Prostate gland (tissue), 2 donors: Measurements from ENCODE around the gene FCRLB. TPM values are rescaled to one million over a fixed set of nuclear protein-coding genes. Genes with fewer than 3 reads are reported as not detected.

Source experiments
- DNase-seq: peaks from one replicate; pipeline ENCODE4 v3.0.0-alpha.2; 2019; ENCODE audit warnings: low spot score
- H3K27ac ChIP-seq, 2 donors: fragments of 200-600 bp; sonication (generic); 2 replicates each; pipeline ENCODE4 v1.5.1; 2017 to 2019
- H3K27me3 ChIP-seq: fragments of 200-600 bp; sonication (generic); replicated peaks from 2 replicates; pipeline ENCODE4 v1.5.1; 2019; ENCODE audit not compliant: insufficient read depth
- H3K36me3 ChIP-seq, 2 donors: fragments of 200-600 bp; sonication (generic); 1 replicate in 1 of 2; 2 replicates in 1 of 2; pipeline versions ENCODE4 v1.5.1 to v1.8.1; 2017 to 2019
- H3K4me1 ChIP-seq: fragments of 200-600 bp; sonication (generic); replicated peaks from 2 replicates; pipeline ENCODE4 v1.5.1; 2019
- H3K4me3 ChIP-seq, 2 donors: fragments of 200-600 bp; sonication (generic); 2 replicates each; pipeline ENCODE4 v1.5.1; 2017 to 2019
- H3K9me3 ChIP-seq: fragments of 200-600 bp; sonication (generic); 2 replicates; pipeline ENCODE4 v1.5.1; 2017
- POLR2A ChIP-seq: fragments of 450-650 bp; IDR thresholded peaks from one replicate; pipeline ENCODE4 v1.6.1; 2016; ENCODE audit warnings: antibody characterized with exemption, mild to moderate bottlenecking
- POLR2AphosphoS5 ChIP-seq: sonication (generic); formaldehyde crosslinking; IDR thresholded peaks from one replicate; pipeline ENCODE4 v1.6.1; 2017; ENCODE audit warnings: antibody characterized with exemption
- WGBS: methylation state at CpG from one replicate; pipeline ENCODE4 v1.1.5; 2018; 5-methylcytosine and 5-hydroxymethylcytosine counted together
- intact Hi-C: fragments of 100-400 bp; cut with DNase I; formaldehyde crosslinking; loops from one replicate; pipeline ENCODE4 v1.14.2; 2022
- small RNA-seq, 2 donors: library from RNA; depleted of rRNA; stranded (forward); fragments of <200 nt; gene quantifications; one replicate each; pipeline ENCODE3, GENCODE V24; 2016
- total RNA-seq, 2 donors: library from RNA; depleted of rRNA; stranded (reverse); fragments of >200 nt; gene quantifications; one replicate each; pipeline ENCODE4 v1.1.0, GENCODE V29; 2016
- TF ChIP-seq, protein P1 (sequence below), 4 experiments: fragments of 200-600 bp in 2 of 4; fragments of 450-650 bp in 2 of 4; sonication (generic) in 2 of 4; IDR thresholded peaks; 1 replicate in 3 of 4; 2 replicates in 1 of 4; pipeline ENCODE4 v1.5.1; 2016 to 2019; ENCODE audit warnings: antibody characterized with exemption in 4 of 4, mild to moderate bottlenecking in 2 of 4, moderate library complexity in 2 of 4

The FCRLB gene
- total RNA-seq, 2 donors from 2014 or later: 0.36 to 2.3 TPM

DNA sequence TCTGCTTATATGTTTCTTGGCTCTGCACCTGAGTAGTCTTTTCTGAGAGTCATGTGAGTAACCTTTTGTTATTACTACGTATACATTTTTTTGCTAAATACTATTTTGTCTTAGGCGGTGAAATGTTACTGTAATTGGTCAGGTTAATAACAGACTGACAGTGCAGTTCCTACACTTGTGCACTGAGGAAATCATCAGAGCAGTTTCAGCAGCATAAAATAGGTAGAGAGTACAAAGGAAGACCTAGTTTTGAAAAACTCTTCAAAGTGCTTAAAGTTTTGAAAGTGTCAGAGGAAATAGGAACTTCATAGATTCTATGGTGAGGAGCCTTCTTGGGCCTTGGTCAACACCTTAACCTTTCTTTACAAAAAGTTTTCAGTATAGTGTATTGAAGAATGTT, 55.9 kb downstream of the FCRLB start:
- Histone ChIP-seq H3K36me3 (no peaks in the 10 kb centered on the region), H3K4me1 (no peaks in the 10 kb centered on the region), H3K9me3 (no peaks in the 10 kb centered on the region), H3K4me3 (no peak overlapping the region), H3K27me3 (no peaks in the 10 kb centered on the region), H3K27ac (no peak overlapping the region)
- TF ChIP-seq, protein P1, sequence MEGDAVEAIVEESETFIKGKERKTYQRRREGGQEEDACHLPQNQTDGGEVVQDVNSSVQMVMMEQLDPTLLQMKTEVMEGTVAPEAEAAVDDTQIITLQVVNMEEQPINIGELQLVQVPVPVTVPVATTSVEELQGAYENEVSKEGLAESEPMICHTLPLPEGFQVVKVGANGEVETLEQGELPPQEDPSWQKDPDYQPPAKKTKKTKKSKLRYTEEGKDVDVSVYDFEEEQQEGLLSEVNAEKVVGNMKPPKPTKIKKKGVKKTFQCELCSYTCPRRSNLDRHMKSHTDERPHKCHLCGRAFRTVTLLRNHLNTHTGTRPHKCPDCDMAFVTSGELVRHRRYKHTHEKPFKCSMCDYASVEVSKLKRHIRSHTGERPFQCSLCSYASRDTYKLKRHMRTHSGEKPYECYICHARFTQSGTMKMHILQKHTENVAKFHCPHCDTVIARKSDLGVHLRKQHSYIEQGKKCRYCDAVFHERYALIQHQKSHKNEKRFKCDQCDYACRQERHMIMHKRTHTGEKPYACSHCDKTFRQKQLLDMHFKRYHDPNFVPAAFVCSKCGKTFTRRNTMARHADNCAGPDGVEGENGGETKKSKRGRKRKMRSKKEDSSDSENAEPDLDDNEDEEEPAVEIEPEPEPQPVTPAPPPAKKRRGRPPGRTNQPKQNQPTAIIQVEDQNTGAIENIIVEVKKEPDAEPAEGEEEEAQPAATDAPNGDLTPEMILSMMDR (IDR thresholded peaks at IDR 0.05): no peak
- TF ChIP-seq POLR2A (no peak), POLR2AphosphoS5 (no peak)
- DNase-seq: no peak
- WGBS: 90% methylated on average over 2 of the region's 2 CpGs
- intact Hi-C loops: no loop called here

Small RNA genes within 50 kb of the gene (small RNA-seq; reads per million reads assigned to genes)
- gene RF00019 (0 reads per million in 2 donors), gene RN7SL466P (0 reads per million in 2 donors)

Other genes with a start within 250 kb of the FCRLB start
- 10 to 100 TPM in 1 of 2 donors, 1 to 10 TPM in 1; 8.5 to 21.2 TPM for gene FCGR2A, start 216.1 kb upstream of the FCRLB start, total RNA-seq
- 1 to 10 TPM in 1 of 2 donors, under 1 TPM in 1; 0.64 to 4.9 TPM for gene HSPA6, start 197.0 kb upstream of the FCRLB start, total RNA-seq
- gene FCGR3A, start 171.7 kb upstream of the FCRLB start, total RNA-seq: 1 to 10 TPM; 6.9 to 7.4 TPM
- gene FCGR3B, start 90.4 kb upstream of the FCRLB start, total RNA-seq: 1 to 10 TPM in 1 of 2 donors, not detected in 1; 2.1 TPM
- gene FCGR2B, start 58.4 kb upstream of the FCRLB start, total RNA-seq: 1 to 10 TPM; 1.9 to 5.7 TPM
- not detected for gene FCRLA, start 14.3 kb upstream of the FCRLB start, total RNA-seq
- 10 to 100 TPM; 34.4 to 35.6 TPM for gene DUSP12, start 28.2 kb downstream of the FCRLB start, total RNA-seq
- gene ATF6, start 44.8 kb downstream of the FCRLB start, total RNA-seq: 10 to 100 TPM; 34.6 to 38.9 TPM